GM19193 (cell line): ENCODE results near the gene RC3H2.

Source experiments
- POLR2A ChIP-seq: IDR thresholded peaks from 4 replicates; pipeline ENCODE4 v1.6.1; 2011; ENCODE audit not compliant: insufficient read depth, insufficient read length; ENCODE audit errors: extremely low read depth

The RC3H2 gene, protein sequence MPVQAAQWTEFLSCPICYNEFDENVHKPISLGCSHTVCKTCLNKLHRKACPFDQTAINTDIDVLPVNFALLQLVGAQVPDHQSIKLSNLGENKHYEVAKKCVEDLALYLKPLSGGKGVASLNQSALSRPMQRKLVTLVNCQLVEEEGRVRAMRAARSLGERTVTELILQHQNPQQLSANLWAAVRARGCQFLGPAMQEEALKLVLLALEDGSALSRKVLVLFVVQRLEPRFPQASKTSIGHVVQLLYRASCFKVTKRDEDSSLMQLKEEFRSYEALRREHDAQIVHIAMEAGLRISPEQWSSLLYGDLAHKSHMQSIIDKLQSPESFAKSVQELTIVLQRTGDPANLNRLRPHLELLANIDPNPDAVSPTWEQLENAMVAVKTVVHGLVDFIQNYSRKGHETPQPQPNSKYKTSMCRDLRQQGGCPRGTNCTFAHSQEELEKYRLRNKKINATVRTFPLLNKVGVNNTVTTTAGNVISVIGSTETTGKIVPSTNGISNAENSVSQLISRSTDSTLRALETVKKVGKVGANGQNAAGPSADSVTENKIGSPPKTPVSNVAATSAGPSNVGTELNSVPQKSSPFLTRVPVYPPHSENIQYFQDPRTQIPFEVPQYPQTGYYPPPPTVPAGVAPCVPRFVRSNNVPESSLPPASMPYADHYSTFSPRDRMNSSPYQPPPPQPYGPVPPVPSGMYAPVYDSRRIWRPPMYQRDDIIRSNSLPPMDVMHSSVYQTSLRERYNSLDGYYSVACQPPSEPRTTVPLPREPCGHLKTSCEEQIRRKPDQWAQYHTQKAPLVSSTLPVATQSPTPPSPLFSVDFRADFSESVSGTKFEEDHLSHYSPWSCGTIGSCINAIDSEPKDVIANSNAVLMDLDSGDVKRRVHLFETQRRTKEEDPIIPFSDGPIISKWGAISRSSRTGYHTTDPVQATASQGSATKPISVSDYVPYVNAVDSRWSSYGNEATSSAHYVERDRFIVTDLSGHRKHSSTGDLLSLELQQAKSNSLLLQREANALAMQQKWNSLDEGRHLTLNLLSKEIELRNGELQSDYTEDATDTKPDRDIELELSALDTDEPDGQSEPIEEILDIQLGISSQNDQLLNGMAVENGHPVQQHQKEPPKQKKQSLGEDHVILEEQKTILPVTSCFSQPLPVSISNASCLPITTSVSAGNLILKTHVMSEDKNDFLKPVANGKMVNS

DNA sequence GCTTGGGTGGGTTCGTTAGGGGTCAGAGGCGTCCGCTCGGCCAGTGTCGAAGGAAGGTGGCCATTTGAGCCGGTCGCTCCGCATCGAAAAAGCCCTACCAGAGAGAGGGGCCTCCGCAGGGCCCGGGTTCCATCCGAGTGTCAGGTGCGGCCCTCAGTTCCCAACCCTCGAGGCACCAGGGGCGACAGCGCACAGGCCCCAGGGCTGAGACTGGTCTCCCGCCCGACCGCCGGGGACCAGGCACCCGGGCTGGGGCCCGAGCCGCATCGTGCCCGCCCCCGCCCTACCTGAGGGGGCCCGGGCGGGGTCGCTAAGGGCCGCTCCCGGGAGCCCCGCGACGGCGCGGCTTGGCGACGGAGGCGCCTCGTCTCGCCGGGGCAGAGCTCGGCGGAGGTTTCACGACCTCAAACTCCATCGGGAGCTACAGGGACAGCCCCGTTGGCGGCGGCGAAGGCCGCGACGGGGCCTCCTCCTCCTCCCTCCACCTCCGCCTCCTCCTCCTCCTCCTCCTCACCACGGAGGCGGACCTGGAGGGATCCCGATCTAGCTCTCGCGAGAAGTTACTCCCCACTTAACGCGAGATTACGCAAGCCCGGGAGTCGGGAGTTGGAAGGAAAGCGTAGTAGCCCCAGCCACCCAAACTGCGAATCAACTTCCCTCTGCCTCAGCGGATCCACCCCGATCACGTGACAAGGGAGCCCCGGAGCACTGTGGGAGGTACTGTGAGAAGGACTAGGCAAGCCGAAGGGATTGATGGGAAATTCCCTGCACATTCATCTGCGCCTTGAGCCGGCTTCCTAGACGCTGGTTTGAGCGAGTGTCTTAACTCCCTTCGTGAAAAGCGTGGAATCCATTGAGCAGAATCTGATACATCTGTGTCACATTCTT is at the start of gene RC3H2:
RC3H2 (minus strand) TSS at position 537 of the 888 bp plus-strand sequence. CDS start 7,850 bp downstream, outside the sequence.
- peak; percentile 92 for TF ChIP-seq POLR2A

DNA sequence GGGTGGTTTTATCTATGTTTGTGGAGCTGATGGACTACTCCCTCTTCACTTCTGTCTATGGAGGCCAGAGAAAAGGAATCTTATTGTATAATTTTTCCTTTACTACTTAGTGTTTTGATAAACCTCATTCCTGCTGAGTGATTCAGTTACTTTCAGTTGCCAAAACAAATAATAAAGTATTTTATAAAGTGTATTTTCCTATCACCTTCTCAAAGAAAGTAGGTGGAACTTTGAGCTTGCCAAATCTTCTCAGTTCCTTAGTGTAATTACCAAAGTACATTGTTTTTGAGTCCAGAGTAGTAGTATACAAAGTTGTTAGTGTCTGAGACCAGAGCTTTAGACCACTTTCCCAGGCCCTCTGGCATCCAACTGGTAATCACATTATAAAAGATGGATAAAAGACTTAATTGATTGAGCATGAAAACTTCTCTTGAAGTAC is 49.1 kb upstream of the RC3H2 start:
- TF ChIP-seq POLR2A, result no peak

DNA sequence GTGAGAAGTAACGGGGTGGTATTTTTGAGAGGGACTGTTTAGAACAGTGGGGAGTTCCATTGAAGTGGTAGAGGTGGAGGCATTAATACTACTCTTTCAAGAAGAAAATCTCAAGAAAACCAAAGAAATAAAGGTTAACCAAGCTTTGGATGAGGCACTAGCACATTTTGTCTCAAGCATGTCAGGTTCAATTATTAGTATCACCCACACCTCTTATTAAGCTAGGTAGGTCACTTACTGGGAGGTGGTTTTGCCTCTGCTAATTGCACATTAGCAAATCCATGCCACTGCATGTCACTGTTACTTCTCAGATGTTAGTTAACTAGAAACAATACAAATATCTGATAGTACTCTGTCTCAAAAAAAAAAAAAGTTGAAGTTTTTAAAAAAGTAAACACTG is 45.9 kb upstream of the RC3H2 start:
- no peak for TF ChIP-seq POLR2A

DNA sequence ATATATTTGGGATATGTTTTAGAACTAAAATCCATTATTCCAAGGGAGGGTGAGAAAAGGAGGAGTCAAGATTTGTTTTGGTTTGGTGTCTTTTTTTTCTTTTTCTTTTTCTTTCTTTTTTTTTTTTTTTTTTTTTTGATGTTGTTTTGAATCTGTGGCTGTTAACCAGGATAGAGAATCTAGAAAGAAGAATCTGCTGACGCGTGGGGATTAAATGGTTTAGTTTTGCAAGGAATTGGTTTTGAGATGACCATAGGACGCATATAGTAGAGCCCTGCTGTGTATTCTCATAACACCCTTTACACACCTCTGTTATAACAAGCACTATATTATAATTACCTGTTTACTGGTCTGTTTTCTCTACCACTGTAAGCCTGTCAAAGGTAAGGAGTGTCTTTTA is 45.1 kb upstream of the RC3H2 start:
- no peak for TF ChIP-seq POLR2A

DNA sequence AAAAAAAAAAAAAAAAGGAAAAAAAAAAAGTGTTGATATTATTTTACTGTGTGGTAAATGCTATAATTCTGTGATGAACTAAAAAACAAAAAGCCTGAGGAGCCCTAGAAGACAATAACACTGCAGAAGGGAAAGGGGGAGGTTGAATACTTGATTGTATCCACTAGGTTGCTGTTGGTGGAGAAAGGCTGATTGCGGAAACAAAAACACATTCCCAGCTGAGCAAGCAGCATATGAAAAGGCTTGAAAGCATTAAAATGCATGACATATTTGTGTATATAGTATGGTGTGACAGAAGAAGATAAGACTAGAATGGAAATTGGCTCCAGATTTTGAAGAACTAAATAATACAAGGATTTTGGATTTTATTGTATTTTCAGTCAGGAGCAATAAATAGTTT is 44.5 kb upstream of the RC3H2 start:
- no peak for TF ChIP-seq POLR2A

DNA sequence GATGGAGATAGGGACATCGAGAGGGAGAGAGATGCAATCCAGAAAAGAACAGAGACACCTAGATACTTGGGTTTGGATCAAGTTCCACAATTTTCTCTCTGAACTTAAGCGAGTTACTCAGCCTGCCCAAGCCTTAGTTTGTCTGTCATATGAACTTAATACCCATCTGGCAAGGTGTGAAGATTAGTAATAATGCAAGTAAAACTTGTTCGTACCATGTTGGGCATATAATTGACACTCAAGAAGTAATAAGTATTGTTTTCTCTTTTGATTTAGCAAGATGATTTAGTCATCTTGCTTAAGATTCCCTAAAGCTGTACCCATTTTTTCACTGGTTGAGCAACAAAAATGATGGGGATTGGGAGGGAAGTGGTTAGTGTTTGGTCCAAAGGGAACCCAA is 43.2 kb upstream of the RC3H2 start:
- TF ChIP-seq POLR2A, result no peak

DNA sequence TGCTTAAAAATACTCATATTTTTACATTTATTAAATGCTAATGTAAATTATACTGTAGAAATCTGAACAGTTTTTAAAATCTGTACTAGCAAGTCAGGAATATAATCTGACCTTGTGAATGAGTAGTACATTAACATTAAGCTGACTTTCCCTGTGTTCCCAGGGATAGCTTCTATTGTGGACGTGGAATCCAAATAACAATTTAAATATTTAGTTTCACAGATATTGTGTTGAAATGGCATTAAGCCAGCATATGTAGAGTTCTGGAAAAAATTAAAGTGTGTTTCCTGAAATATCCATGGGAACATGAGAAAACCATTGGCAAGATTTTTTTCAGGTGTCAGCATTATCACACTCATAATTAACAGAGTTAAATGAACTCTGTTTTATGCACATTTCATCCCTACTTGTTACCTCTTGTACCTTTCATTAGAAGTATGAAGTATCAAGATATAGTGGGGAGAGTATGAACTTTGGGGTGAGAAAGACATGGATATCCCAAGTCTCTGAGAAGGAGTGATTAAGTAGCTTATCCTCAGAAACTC is 41.4 kb upstream of the RC3H2 start:
- TF ChIP-seq POLR2A, result no peak

DNA sequence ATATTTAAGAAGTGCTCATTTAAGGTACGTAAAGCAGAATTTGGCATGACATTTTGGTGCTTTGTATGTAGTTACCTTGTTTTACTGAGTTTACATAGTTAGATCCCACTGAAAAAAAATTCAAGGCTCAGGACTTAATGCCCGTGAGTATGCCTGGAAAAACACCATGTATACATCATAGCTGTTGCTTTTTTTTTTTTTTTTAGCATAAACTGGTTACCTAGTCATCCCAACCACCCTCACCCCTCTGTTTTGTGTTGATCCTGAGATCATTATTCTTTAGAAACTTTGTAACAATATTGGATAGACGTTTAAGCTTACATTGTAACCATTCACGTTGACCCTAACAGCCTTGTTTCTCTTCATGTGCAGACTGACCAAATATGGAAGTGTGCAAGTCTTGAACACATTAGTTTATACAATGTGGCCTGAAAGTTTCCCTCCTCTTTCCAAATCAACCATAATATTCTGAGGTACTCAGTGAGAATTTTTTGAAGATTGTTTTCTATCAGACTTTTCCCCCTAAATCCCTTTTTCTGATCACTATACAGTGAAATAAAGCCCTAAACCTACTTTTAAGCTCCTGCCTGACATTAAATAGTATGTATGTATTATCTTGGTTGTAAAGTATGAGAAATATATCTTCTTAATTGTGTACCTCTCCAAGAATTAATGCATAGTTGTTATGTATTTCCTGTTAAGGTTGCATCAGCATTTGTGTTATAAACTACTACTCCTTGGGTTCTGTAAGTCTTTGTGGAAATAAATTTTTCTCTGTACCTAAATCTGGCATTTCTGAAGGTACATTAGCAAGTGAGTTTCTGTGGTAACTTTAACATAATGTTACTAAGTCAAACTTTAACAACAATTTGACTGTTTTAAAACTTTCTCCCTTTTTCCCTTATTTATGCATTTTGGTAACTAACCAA is 40.1 kb upstream of the RC3H2 start:
- TF ChIP-seq POLR2A, result no peak

DNA sequence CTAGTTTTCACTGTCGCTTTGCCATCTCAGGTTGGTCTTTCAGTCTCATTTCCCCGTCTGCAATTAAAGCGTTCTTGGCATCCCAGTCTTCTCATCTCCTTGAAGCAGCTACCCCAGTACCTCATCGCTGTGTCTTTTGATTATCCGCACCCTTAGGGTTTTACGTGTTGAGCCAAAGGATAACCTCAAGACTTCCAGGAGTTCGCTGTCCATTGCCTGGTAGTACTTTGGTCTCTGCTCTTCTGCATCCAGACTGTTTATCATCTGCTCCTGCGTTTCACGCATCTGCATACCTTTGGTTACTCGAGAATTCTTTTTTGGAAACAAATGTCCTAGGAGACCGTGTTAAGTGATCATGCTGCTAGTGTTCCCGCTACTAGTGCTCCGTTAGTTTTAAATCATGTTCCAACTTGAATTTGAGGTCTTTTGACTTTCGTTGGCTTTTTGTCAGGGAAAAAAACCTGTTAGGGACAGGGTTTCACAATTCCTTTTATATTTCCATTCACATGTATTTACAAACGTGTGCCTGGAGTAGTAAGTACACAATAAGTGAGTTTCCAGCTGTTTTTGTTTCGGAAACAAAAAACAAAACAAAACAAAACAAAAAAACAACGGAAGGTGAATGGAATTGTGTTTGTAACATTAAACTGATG is 36.5 kb upstream of the RC3H2 start:
- no peak for TF ChIP-seq POLR2A

DNA sequence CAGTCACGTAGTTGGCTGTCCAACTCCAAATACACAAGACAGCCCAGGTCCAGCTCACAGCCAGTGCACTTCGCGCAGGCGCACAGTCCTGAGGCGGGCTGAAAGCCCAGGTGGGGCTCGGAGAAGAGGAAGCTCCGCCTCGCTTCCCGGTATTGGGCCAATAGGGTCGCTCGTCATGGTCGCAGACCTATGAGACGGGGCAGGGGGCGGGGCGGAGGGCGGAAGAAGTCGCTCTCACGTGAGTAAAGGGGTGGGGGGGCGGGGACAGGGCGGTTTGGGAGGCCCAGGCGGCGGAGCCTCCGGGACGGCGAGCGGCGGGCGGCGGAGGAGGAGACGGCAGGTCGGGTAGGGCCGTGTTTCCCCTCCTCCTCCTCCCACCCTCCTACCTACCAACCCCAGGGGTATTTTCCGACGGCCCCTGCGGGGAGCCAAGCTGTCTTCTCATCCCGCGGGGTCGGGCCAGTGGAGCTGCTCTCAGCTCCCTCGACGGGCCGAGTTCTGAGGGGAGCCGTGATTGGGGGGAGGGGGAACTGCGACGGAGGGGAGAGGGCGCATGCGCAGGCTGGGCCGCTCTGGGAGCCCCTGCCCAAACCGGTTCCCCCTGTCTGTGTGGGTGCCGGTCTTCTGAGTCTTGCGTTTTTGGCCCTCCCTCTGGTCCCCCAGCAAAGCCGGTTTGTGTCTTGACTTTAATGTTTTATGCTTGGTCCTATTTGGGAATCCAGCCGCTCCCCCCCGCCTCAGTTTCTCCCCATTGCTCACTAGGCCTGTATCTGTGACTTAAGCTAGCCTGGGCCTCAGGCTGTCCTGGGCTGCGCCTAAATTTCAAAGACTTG is 35.8 kb upstream of the RC3H2 start, which contains the start of gene RABGAP1:
RABGAP1 (plus strand) TSS at position 272 of the 833 bp plus-strand sequence. CDS start 16,040 bp downstream, outside the sequence.
- peak; percentile 84 for TF ChIP-seq POLR2A

DNA sequence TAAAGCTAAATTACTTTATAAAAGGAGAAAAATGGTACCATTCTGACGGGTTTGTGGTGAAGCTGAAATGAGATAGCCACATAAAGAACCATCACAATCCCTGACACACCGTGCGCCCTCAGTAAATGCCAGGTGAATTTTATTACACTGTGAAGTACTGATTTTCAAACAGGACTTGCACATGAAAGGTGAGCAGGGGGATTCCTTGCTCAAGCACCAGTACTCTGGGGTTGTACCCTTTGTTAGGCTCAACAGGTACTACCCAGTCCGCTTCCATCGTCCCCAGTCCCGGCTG is 35.2 kb upstream of the RC3H2 start:
- no peak for TF ChIP-seq POLR2A
